ENCODE data around the gene PLEKHM2.

PLEKHM2 gene

GRCh38 chr1:15734296-15734695 is 50.2 kb downstream of the PLEKHM2 start:
- no peak overlapping the region for H3K4me3 ChIP-seq (ENCODE audit: low read length)
- no peak for DNase-seq (ENCODE audit: low read depth, low spot score)

- no peak overlapping the region for H3K4me3 ChIP-seq (ENCODE audit: low read length)
- DNase-seq (ENCODE audit: low read depth, low spot score): no peak
Observed at GRCh38 chr1:15734901-15735300, 50.8 kb downstream of the PLEKHM2 start.

GRCh38 chr1:15735304-15736037 is 51.4 kb downstream of the PLEKHM2 start:
- no peak overlapping the region for H3K4me3 ChIP-seq (ENCODE audit: low read length)
- no peak for DNase-seq (ENCODE audit: low read depth, low spot score)

- H3K4me3 ChIP-seq (ENCODE audit: low read length): no peak within 1 kb of the TSS
- DNase-seq (ENCODE audit: low read depth, low spot score): no peak
Observed at GRCh38 chr1:15736038-15736891, 52.1 kb downstream of the PLEKHM2 start, which contains the start of gene SLC25A34. TSS of gene SLC25A34 (plus strand) at chr1:15736258. CDS start at chr1:15736486, 228 bp downstream.

GRCh38 chr1:15736892-15737261 is 52.8 kb downstream of the PLEKHM2 start:
- H3K4me3 ChIP-seq (ENCODE audit: low read length): no peak overlapping the region
- DNase-seq (ENCODE audit: low read depth, low spot score): no peak

- DNase-seq (ENCODE audit: low read depth, low spot score): no peak
- H3K4me3 ChIP-seq (ENCODE audit: low read length): no peak overlapping the region
Observed at GRCh38 chr1:15737324-15738319, 53.5 kb downstream of the PLEKHM2 start.

- no peak for DNase-seq (ENCODE audit: low read depth, low spot score)
- no peak overlapping the region for H3K4me3 ChIP-seq (ENCODE audit: low read length)
Observed at GRCh38 chr1:15738416-15739113, 54.4 kb downstream of the PLEKHM2 start.

GRCh38 chr1:15739259-15739658 is 55.1 kb downstream of the PLEKHM2 start:
- no peak overlapping the region for H3K4me3 ChIP-seq (ENCODE audit: low read length)
- DNase-seq (ENCODE audit: low read depth, low spot score): no peak

GRCh38 chr1:15739745-15740144 is 55.6 kb downstream of the PLEKHM2 start:
- H3K4me3 ChIP-seq (ENCODE audit: low read length): no peak overlapping the region
- DNase-seq (ENCODE audit: low read depth, low spot score): no peak

GRCh38 chr1:15740924-15741850 is 57.1 kb downstream of the PLEKHM2 start:
- no peak overlapping the region for H3K4me3 ChIP-seq (ENCODE audit: low read length)
- DNase-seq (ENCODE audit: low read depth, low spot score): peak; percentile 9

- no peak within 1 kb of the TSS for H3K4me3 ChIP-seq (ENCODE audit: low read length)
- no peak for DNase-seq (ENCODE audit: low read depth, low spot score)
Observed at GRCh38 chr1:15742339-15742801, 58.2 kb downstream of the PLEKHM2 start, which contains the start of gene TMEM82. TSS of gene TMEM82 (plus strand) at chr1:15742499. CDS start at chr1:15742560, 61 bp downstream.

GRCh38 chr1:15744122-15744679 is 60.1 kb downstream of the PLEKHM2 start:
- no peak overlapping the region for H3K4me3 ChIP-seq (ENCODE audit: low read length)
- no peak for DNase-seq (ENCODE audit: low read depth, low spot score)

- DNase-seq (ENCODE audit: low read depth, low spot score): no peak
- H3K4me3 ChIP-seq (ENCODE audit: low read length): no peak overlapping the region
Observed at GRCh38 chr1:15747378-15747777, 63.3 kb downstream of the PLEKHM2 start.

- no peak for DNase-seq (ENCODE audit: low read depth, low spot score)
- H3K4me3 ChIP-seq (ENCODE audit: low read length): no peak overlapping the region
Observed at GRCh38 chr1:15748264-15748663, 64.1 kb downstream of the PLEKHM2 start.

- no peak overlapping the region for H3K4me3 ChIP-seq (ENCODE audit: low read length)
- DNase-seq (ENCODE audit: low read depth, low spot score): no peak
Observed at GRCh38 chr1:15748690-15749398, 64.7 kb downstream of the PLEKHM2 start.

- DNase-seq (ENCODE audit: low read depth, low spot score): no peak
- H3K4me3 ChIP-seq (ENCODE audit: low read length): no peak overlapping the region
Observed at GRCh38 chr1:15749399-15750291, 65.5 kb downstream of the PLEKHM2 start.

Measured in Jurkat, Clone E6-1 (cell line).